Right lobe of liver (tissue), 4 donors: ENCODE data around the gene TSPAN5.

ENCODE experiments used
- CTCF ChIP-seq, 4 donors: fragments of 200-600 bp in 3 of 4; fragments of 450-650 bp in 1 of 4; IDR thresholded peaks; one replicate each; pipeline versions ENCODE4 v1.5.1 to v1.8.0; 2016 to 2022; ENCODE audit warnings: antibody characterized with exemption in 4 of 4, mild to moderate bottlenecking in 2 of 4
- POLR2A ChIP-seq: fragments of 450-650 bp; IDR thresholded peaks from one replicate; pipeline ENCODE4 v1.6.1; 2017; ENCODE audit warnings: antibody characterized with exemption, mild to moderate bottlenecking
- donor health status: DM: no; HTN: no; CAD: no.
- donor health status: DM: no; HTN: no; CAD: no.
- donor health status: DM: no; HTN: yes; CAD: no.

DNA sequence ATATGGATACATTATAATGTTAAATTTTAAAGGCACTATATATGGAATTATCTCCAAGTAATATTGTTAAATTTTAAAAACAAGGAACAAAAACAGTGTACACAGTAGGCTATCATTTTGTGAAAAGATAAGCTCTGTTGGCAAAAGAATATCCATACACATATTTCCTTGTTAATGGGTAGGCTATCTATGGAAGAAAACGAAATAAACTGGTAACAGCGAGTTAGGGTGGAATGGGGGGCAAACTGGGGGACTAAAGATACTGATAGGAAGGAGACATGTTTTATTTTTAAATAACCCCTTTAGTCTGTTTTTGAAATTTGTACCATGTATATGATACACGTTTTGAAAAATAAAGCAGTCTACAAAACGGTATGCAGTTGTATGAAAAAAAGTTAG is 3.6 kb upstream of the TSPAN5 start:
- TF ChIP-seq CTCF (IDR thresholded peaks at IDR 0.05), result no peak
- no peak for TF ChIP-seq POLR2A
